HG02610 (cell line): ENCODE data around the gene LAMA3.
A peak's percentile ranks its signal among the peaks of the same experiment; 100 is the strongest.

Experiments used
- ATAC-seq: cut with Tn5 transposase; IDR thresholded peaks from one replicate; pipeline ENCODE4 v1.9.1; 2021; ENCODE audit warnings: mild to moderate bottlenecking, moderate library complexity; ENCODE audit not compliant: unreplicated experiment

The LAMA3 gene

GRCh38 chr18:23819001-23819400, 129.7 kb downstream of the LAMA3 start:
- ATAC-seq, result no peak

GRCh38 chr18:23822590-23823385, 133.5 kb downstream of the LAMA3 start:
- ATAC-seq, result no peak

GRCh38 chr18:23824240-23824639, 135.0 kb downstream of the LAMA3 start:
- no peak for ATAC-seq

- no peak for ATAC-seq
Observed at GRCh38 chr18:23824669-23825068, 135.4 kb downstream of the LAMA3 start.

- ATAC-seq, result no peak
Observed at GRCh38 chr18:23825496-23825895, 136.2 kb downstream of the LAMA3 start.

GRCh38 chr18:23825978-23826405, 136.7 kb downstream of the LAMA3 start:
- no peak for ATAC-seq

- ATAC-seq, result no peak
Observed at GRCh38 chr18:23826850-23827620, 137.8 kb downstream of the LAMA3 start.

- no peak for ATAC-seq
Observed at GRCh38 chr18:23827681-23828080, 138.4 kb downstream of the LAMA3 start.

GRCh38 chr18:23828426-23828825, 139.2 kb downstream of the LAMA3 start:
- ATAC-seq, result peak; percentile 99

GRCh38 chr18:23832911-23833310, 143.7 kb downstream of the LAMA3 start:
- ATAC-seq, result no peak

GRCh38 chr18:23833714-23834113, 144.5 kb downstream of the LAMA3 start:
- no peak for ATAC-seq

GRCh38 chr18:23835091-23835490, 145.8 kb downstream of the LAMA3 start:
- ATAC-seq, result no peak

GRCh38 chr18:23835506-23835905, 146.3 kb downstream of the LAMA3 start:
- no peak for ATAC-seq

GRCh38 chr18:23837591-23837990, 148.3 kb downstream of the LAMA3 start:
- no peak for ATAC-seq

GRCh38 chr18:23838233-23838632, 149.0 kb downstream of the LAMA3 start:
- ATAC-seq, result no peak

- ATAC-seq, result no peak
Observed at GRCh38 chr18:23838801-23839366, 149.6 kb downstream of the LAMA3 start.

- no peak for ATAC-seq
Observed at GRCh38 chr18:23842305-23842704, 153.1 kb downstream of the LAMA3 start.

- ATAC-seq, result no peak
Observed at GRCh38 chr18:23844991-23845680, 155.9 kb downstream of the LAMA3 start.

GRCh38 chr18:23845988-23846630, 156.9 kb downstream of the LAMA3 start:
- ATAC-seq, result no peak

GRCh38 chr18:23847321-23847986, 158.2 kb downstream of the LAMA3 start:
- ATAC-seq, result no peak
